ENCODE measurements around the gene LIPI.

- TF ChIP-seq, protein P1, sequence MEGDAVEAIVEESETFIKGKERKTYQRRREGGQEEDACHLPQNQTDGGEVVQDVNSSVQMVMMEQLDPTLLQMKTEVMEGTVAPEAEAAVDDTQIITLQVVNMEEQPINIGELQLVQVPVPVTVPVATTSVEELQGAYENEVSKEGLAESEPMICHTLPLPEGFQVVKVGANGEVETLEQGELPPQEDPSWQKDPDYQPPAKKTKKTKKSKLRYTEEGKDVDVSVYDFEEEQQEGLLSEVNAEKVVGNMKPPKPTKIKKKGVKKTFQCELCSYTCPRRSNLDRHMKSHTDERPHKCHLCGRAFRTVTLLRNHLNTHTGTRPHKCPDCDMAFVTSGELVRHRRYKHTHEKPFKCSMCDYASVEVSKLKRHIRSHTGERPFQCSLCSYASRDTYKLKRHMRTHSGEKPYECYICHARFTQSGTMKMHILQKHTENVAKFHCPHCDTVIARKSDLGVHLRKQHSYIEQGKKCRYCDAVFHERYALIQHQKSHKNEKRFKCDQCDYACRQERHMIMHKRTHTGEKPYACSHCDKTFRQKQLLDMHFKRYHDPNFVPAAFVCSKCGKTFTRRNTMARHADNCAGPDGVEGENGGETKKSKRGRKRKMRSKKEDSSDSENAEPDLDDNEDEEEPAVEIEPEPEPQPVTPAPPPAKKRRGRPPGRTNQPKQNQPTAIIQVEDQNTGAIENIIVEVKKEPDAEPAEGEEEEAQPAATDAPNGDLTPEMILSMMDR (IDR thresholded peaks at IDR 0.05; ENCODE audit: borderline replicate concordance, extremely low read depth, low read length, poor library complexity, severe bottlenecking): no peak
- TF ChIP-seq EZH2 (IDR thresholded peaks at IDR 0.05; ENCODE audit: borderline replicate concordance, low read depth, low read length, severe bottlenecking): no peak
Observed at GRCh38 chr21:14239281-14239680, 28.5 kb upstream of the LIPI start.

All from DND-41 (cell line).